HepG2 (cell line): ENCODE measurements around the gene PDCD2L. TPM values are rescaled to one million over a fixed set of nuclear protein-coding genes. Genes with fewer than 3 reads are reported as not detected.

ENCODE experiments used
- ATAC-seq: fragments of 200-7000 bp; cut with Tn5 transposase; 3 replicates; pipeline ENCODE4 v1.9.1; 2020; ENCODE audit warnings: mild to moderate bottlenecking, moderate library complexity
- BruUV-seq: library from RNA; stranded (reverse); fragments of 400-500 nt; replicated peaks from 2 replicates; lab custom pipeline; 2021; lab: Mats Ljungman, UMichigan
- CTCF ChIA-PET: fragments of 300-600 bp; formaldehyde crosslinking; extraction: SDS; loops from one replicate; lab custom pipeline; 2021; ENCODE audit warnings: low total read pairs, inconsistent platforms, low intra/inter-chr PET ratio; lab: Yijun Ruan, JAX
- POLR2A ChIA-PET: fragments of 350-600 bp; sonication (Branson Sonifier 250); formaldehyde crosslinking; loops from one replicate; lab custom pipeline; 2020; ENCODE audit warnings: antibody characterized with exemption, inconsistent platforms; lab: Yijun Ruan, JAX
- DNase-seq: peaks from one replicate; pipeline ENCODE4 v3.0.0-alpha.2; 2015; ENCODE audit warnings: low spot score
- FAIRE-seq: peaks from 3 replicates; lab custom pipeline; 2011; peaks lifted over from hg19 to GRCh38; lab: Jason Lieb, UNC
- H2AFZ ChIP-seq: one replicate; pipeline ENCODE4 v1.6.1; 2011; ENCODE audit warnings: low read length, inconsistent platforms
- H3K27ac ChIP-seq: fragments of 300-600 bp; 3 replicates; pipeline ENCODE4 v1.8.0; 2011; ENCODE audit warnings: mixed run types, mild to moderate bottlenecking, mixed read lengths, low read length, inconsistent platforms; ENCODE audit not compliant: insufficient read depth; ENCODE audit errors: extremely low read length
- H3K27me3 ChIP-seq, 2 experiments: fragments of 200-600 bp in 1 of 2; 2 replicates in 1 of 2; 3 replicates in 1 of 2; pipeline versions ENCODE4 v1.6.0 to v1.8.0; 2011; ENCODE audit warnings: low read length in 2 of 2, mild to moderate bottlenecking in 2 of 2, moderate library complexity in 2 of 2, inconsistent platforms in 1 of 2; ENCODE audit not compliant: insufficient read depth in 2 of 2, control insufficient read depth in 1 of 2
- H3K36me3 ChIP-seq, 2 experiments: fragments of 200-600 bp in 1 of 2; replicated peaks in 1 of 2; 2 replicates in 1 of 2; 3 replicates in 1 of 2; pipeline versions ENCODE4 v1.5.1 to v1.8.0; 2011; ENCODE audit warnings: low read length in 2 of 2, inconsistent platforms in 1 of 2; ENCODE audit not compliant: insufficient read depth in 2 of 2, control insufficient read depth in 1 of 2
- H3K4me1 ChIP-seq: 2 replicates; pipeline ENCODE4 v1.5.1; 2012; ENCODE audit warnings: low read length, inconsistent platforms; ENCODE audit not compliant: insufficient read depth
- H3K4me2 ChIP-seq: 2 replicates; pipeline ENCODE4 v1.6.0; 2011; ENCODE audit warnings: low read depth, low read length, inconsistent platforms
- H3K4me3 ChIP-seq, 3 experiments: fragments of 200-600 bp in 1 of 3; sonication (generic), shearing (Covaris generic) in 1 of 3; replicated peaks in 1 of 3; 2 replicates each; pipeline ENCODE4 v1.5.1; 2011 to 2016; ENCODE audit warnings: low read length in 3 of 3, inconsistent platforms in 2 of 3, low read depth in 2 of 3, mild to moderate bottlenecking in 2 of 3, control low read depth in 1 of 3, mixed read lengths in 1 of 3; ENCODE audit not compliant: insufficient read depth in 1 of 3
- H3K79me2 ChIP-seq: one replicate; pipeline ENCODE4 v1.6.1; 2011; ENCODE audit warnings: low read length, inconsistent platforms; ENCODE audit not compliant: insufficient read depth
- H3K9ac ChIP-seq: 2 replicates; pipeline ENCODE4 v1.6.0; 2011; ENCODE audit warnings: mild to moderate bottlenecking, low read depth, low read length, inconsistent platforms; ENCODE audit not compliant: insufficient read depth
- H3K9me3 ChIP-seq: 2 replicates; pipeline ENCODE4 v1.5.1; 2012; ENCODE audit warnings: mild to moderate bottlenecking, low read length
- H4K20me1 ChIP-seq: 2 replicates; pipeline ENCODE4 v1.6.0; 2011; ENCODE audit warnings: inconsistent platforms, mild to moderate bottlenecking, low read length, moderate library complexity; ENCODE audit not compliant: insufficient read depth
- EHMT2 ChIP-seq: fragments of 200-600 bp; sonication (generic); IDR thresholded peaks from 2 replicates; pipeline ENCODE4 v1.7.0; 2017; ENCODE audit warnings: antibody characterized with exemption, low read depth, low read length, borderline replicate concordance
- GATAD2A ChIP-seq: IDR thresholded peaks from 2 replicates; pipeline ENCODE4 v1.6.1; 2016
- GFI1 ChIP-seq: sonication (generic); formaldehyde crosslinking; IDR thresholded peaks from 2 replicates; pipeline ENCODE4 v1.5.0; 2020; ENCODE audit warnings: missing genetic modification reagents, mild to moderate bottlenecking, borderline replicate concordance
- IRF2 ChIP-seq: IDR thresholded peaks from 2 replicates; pipeline ENCODE4 v1.6.1; 2018; ENCODE audit warnings: missing genetic modification reagents, missing compliant biosample characterization
- NRL ChIP-seq: sonication (generic); formaldehyde crosslinking; IDR thresholded peaks from 2 replicates; pipeline ENCODE4 v1.5.0; 2020; ENCODE audit warnings: missing genetic modification reagents, mild to moderate bottlenecking, moderate library complexity, borderline replicate concordance
- PRPF4 ChIP-seq: fragments of 200-400 bp; formaldehyde crosslinking; IDR thresholded peaks from 2 replicates; pipeline ENCODE4 v1.6.1; 2016; ENCODE audit warnings: low read length, low read depth; ENCODE audit not compliant: poor library complexity, severe bottlenecking
- RBM22 ChIP-seq: fragments of 200-400 bp; formaldehyde crosslinking; optimal IDR thresholded peaks from 2 replicates; pipeline ENCODE3; 2017; ENCODE audit warnings: mild to moderate bottlenecking, low read length, moderate library complexity
- RFX1 ChIP-seq: fragments of 450-650 bp; IDR thresholded peaks from 2 replicates; pipeline ENCODE4 v1.6.1; 2017
- SKI ChIP-seq: fragments of 450-650 bp; IDR thresholded peaks from one replicate; pipeline ENCODE4 v1.6.1; 2018; ENCODE audit warnings: mild to moderate bottlenecking; ENCODE audit not compliant: partially characterized antibody
- SMAD3 ChIP-seq: sonication (generic); formaldehyde crosslinking; IDR thresholded peaks from 2 replicates; pipeline ENCODE4 v1.4.0; 2020; ENCODE audit warnings: missing genetic modification reagents
- SOX6 ChIP-seq, 2 experiments: fragments of 450-650 bp in 1 of 2; sonication (generic) in 1 of 2; formaldehyde crosslinking in 1 of 2; IDR thresholded peaks; 2 replicates each; pipeline versions ENCODE4 v1.4.0 to v1.6.1; 2017 to 2020; ENCODE audit warnings: antibody characterized with exemption in 1 of 2, mild to moderate bottlenecking in 1 of 2, missing genetic modification reagents in 1 of 2
- SUZ12 ChIP-seq: fragments of 150-350 bp; IDR thresholded peaks from 2 replicates; pipeline ENCODE4 v1.6.1; 2014; ENCODE audit warnings: low read depth, low read length
- ZC3H4 ChIP-seq: sonication (generic); formaldehyde crosslinking; IDR thresholded peaks from 2 replicates; pipeline ENCODE4 v1.4.0; 2020; ENCODE audit warnings: missing genetic modification reagents, borderline replicate concordance
- ZNF143 ChIP-seq: sonication (generic); formaldehyde crosslinking; IDR thresholded peaks from 2 replicates; pipeline ENCODE4 v1.4.0; 2020; ENCODE audit warnings: missing genetic modification reagents
- ZNF20 ChIP-seq: sonication (generic); formaldehyde crosslinking; IDR thresholded peaks from 2 replicates; pipeline ENCODE4 v1.4.0; 2020; ENCODE audit warnings: mild to moderate bottlenecking, moderate library complexity, missing genetic modification reagents
- ZNF24 ChIP-seq: fragments of 450-650 bp; IDR thresholded peaks from 2 replicates; pipeline ENCODE4 v1.6.1; 2017; ENCODE audit warnings: antibody characterized with exemption, mild to moderate bottlenecking
- ZNF333 ChIP-seq: sonication (generic); formaldehyde crosslinking; IDR thresholded peaks from 2 replicates; pipeline ENCODE4 v1.4.0; 2020; ENCODE audit warnings: mild to moderate bottlenecking, missing genetic modification reagents, borderline replicate concordance
- ZNF792 ChIP-seq: IDR thresholded peaks from 2 replicates; pipeline ENCODE4 v1.6.1; 2016
- WGBS: methylation state at CpG from one replicate; pipeline ENCODE4 v1.1.6; 2017; ENCODE audit warnings: low lambda C conversion rate; 5-methylcytosine and 5-hydroxymethylcytosine counted together
- in situ Hi-C: cut with HindIII; loops from 2 replicates; pipeline ENCODE4 v1.10.0; 2017; ENCODE audit warnings: low pct_unique_long_range_greater_than_20kb; ENCODE audit not compliant: extremely low pct_ligation_motif_present
- intact Hi-C: fragments of 100-400 bp; cut with micrococcal nuclease; formaldehyde crosslinking; loops from one replicate; pipeline ENCODE4 v1.10.0; 2022; ENCODE audit not compliant: unreplicated experiment
- polyA plus RNA-seq, 8 experiments: library from polyadenylated mRNA; depleted of rRNA in 3 of 8; stranded (reverse) in 7 of 8; unstranded in 1 of 8; fragments of >200 nt; fragmentation: Illumina TruSeq in 4 of 8; extraction: Trizol in 4 of 8; gene quantifications; 2 replicates each; pipeline versions ENCODE4 v1.2.1 to v1.2.3, GENCODE V29; 2011 to 2016; ENCODE audit warnings: low read depth in 4 of 8, missing spikeins in 1 of 8, mixed read lengths in 1 of 8; ENCODE audit not compliant: insufficient read depth in 1 of 8
- total RNA-seq, 5 experiments: library from RNA; depleted of rRNA; stranded (reverse); fragments of >200 nt; fragmentation: Illumina TruSeq; extraction: Trizol; gene quantifications; 2 replicates each; pipeline ENCODE4 v1.2.3, GENCODE V29; 2016; ENCODE audit warnings: low read depth in 1 of 5
- TF ChIP-seq, protein P1 (sequence below), 2 experiments: fragments of 450-650 bp in 1 of 2; sonication (generic) in 1 of 2; formaldehyde crosslinking; IDR thresholded peaks; 2 replicates each; pipeline versions ENCODE4 v1.5.0 to v1.8.0; 2020 to 2022; ENCODE audit warnings: mild to moderate bottlenecking in 1 of 2, missing genetic modification reagents in 1 of 2
- TF ChIP-seq, protein P2 (sequence below): sonication (generic); formaldehyde crosslinking; IDR thresholded peaks from 2 replicates; pipeline ENCODE4 v1.4.0; 2020; ENCODE audit warnings: mild to moderate bottlenecking, missing genetic modification reagents
- TF ChIP-seq, protein P3 (sequence below): sonication (generic); formaldehyde crosslinking; IDR thresholded peaks from 2 replicates; pipeline ENCODE4 v1.9.0; 2021; ENCODE audit warnings: missing genetic modification reagents, borderline replicate concordance

Gene PDCD2L
- total and polyA plus RNA-seq, 2 of the 13 experiments (the other 11 are each of a cell fraction or from before 2014, with no cell fraction given) = 29.3 to 35.2 TPM

DNA sequence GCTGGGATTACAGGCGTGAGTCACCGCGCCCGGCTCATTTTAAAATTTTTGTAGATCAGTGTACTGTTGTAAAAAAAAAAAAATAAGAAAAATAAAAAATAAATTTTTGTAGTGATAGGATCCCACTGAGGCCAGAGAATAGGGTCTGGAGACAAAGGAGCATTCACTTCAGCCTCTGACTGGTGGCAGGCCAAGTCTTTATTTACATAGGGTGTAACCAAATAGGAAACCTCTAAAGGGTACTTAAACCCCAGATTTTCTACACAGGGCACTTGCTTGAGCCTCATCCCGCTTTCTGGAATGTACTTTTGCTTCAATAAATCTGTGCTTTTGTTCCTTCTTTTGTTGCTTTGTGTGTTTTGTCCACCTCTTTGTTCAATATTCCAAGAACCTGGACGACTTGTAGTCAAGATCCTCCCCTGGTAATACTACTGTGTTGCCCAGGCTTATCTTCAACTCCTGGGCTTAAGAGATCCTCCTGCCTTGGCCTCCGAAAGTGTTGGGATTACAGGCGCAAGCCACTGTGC lies 2.1 kb upstream of the PDCD2L start:
- ChIA-PET CTCF (no interaction called here), POLR2A (no interaction called here)
- Histone ChIP-seq H3K79me2 (peaks cover 13% of the 10 kb centered on the region), H3K27me3 (no peaks in the 10 kb centered on the region), H3K9me3 (no peaks in the 10 kb centered on the region), H3K27ac (peak overlapping the region; percentile 30), H3K4me2 (no peak overlapping the region), H4K20me1 (no peaks in the 10 kb centered on the region; the same call in 1 of the 2 replicates), H3K4me3 (no peak overlapping the region), H3K4me1 (peaks cover 23% of the 10 kb centered on the region), H2AFZ (no peak overlapping the region), H3K36me3 (peaks cover 17 to 29% of the 10 kb centered on the region in 2 experiments), H3K9ac (no peak overlapping the region)
- intact Hi-C loops = no loop called here
- FAIRE-seq = peak; percentile 18
- no peak for ATAC-seq
- peak; percentile 60 for DNase-seq
- BruUV-seq = no TSS peak
- in situ Hi-C loops = no loop called here
- WGBS = 77% methylated on average over 8 of the region's 8 CpGs
- no peak for TF ChIP-seq ZNF333
- TF ChIP-seq GATAD2A (CRISPR knock-in tag) = peak; percentile 15; the same call in 1 of the 2 replicates
- TF ChIP-seq RBM22 = peak; percentile 21
- TF ChIP-seq SKI = no peak
- no peak for TF ChIP-seq ZNF24
- TF ChIP-seq SUZ12 = no peak
- TF ChIP-seq SMAD3 (CRISPR knock-in tag) = no peak
- no peak for TF ChIP-seq NRL (CRISPR knock-in tag)
- TF ChIP-seq GFI1 (CRISPR knock-in tag) = peak; percentile 44; the same call in 1 of the 2 replicates
- TF ChIP-seq PRPF4 = no peak
- no peak for TF ChIP-seq RFX1
- TF ChIP-seq, protein P1, sequence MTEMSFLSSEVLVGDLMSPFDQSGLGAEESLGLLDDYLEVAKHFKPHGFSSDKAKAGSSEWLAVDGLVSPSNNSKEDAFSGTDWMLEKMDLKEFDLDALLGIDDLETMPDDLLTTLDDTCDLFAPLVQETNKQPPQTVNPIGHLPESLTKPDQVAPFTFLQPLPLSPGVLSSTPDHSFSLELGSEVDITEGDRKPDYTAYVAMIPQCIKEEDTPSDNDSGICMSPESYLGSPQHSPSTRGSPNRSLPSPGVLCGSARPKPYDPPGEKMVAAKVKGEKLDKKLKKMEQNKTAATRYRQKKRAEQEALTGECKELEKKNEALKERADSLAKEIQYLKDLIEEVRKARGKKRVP (CRISPR knock-in tag; IDR thresholded peaks at IDR 0.05) = no peak
- no peak for TF ChIP-seq ZNF792 (CRISPR knock-in tag)
- no peak for TF ChIP-seq ZNF143 (CRISPR knock-in tag)
- TF ChIP-seq IRF2 (CRISPR knock-in tag) = no peak
- TF ChIP-seq, protein P2, sequence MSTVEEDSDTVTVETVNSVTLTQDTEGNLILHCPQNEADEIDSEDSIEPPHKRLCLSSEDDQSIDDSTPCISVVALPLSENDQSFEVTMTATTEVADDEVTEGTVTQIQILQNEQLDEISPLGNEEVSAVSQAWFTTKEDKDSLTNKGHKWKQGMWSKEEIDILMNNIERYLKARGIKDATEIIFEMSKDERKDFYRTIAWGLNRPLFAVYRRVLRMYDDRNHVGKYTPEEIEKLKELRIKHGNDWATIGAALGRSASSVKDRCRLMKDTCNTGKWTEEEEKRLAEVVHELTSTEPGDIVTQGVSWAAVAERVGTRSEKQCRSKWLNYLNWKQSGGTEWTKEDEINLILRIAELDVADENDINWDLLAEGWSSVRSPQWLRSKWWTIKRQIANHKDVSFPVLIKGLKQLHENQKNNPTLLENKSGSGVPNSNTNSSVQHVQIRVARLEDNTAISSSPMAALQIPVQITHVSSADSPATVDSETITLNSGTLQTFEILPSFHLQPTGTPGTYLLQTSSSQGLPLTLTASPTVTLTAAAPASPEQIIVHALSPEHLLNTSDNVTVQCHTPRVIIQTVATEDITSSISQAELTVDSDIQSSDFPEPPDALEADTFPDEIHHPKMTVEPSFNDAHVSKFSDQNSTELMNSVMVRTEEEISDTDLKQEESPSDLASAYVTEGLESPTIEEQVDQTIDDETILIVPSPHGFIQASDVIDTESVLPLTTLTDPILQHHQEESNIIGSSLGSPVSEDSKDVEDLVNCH (CRISPR knock-in tag) = no peak
- TF ChIP-seq EHMT2 = no peak
- TF ChIP-seq, protein P3, sequence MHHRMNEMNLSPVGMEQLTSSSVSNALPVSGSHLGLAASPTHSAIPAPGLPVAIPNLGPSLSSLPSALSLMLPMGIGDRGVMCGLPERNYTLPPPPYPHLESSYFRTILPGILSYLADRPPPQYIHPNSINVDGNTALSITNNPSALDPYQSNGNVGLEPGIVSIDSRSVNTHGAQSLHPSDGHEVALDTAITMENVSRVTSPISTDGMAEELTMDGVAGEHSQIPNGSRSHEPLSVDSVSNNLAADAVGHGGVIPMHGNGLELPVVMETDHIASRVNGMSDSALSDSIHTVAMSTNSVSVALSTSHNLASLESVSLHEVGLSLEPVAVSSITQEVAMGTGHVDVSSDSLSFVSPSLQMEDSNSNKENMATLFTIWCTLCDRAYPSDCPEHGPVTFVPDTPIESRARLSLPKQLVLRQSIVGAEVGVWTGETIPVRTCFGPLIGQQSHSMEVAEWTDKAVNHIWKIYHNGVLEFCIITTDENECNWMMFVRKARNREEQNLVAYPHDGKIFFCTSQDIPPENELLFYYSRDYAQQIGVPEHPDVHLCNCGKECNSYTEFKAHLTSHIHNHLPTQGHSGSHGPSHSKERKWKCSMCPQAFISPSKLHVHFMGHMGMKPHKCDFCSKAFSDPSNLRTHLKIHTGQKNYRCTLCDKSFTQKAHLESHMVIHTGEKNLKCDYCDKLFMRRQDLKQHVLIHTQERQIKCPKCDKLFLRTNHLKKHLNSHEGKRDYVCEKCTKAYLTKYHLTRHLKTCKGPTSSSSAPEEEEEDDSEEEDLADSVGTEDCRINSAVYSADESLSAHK (CRISPR knock-in tag) = no peak
- TF ChIP-seq ZC3H4 (CRISPR knock-in tag) = no peak
- no peak for TF ChIP-seq SOX6 (IDR thresholded peaks at IDR 0.05)
- 0 out of 2 replicates have a peak, but pooled peaks have one; percentile 37 for TF ChIP-seq SOX6 (CRISPR knock-in tag; IDR thresholded peaks at IDR 0.05)
- peak; percentile 80; the same call in 1 of the 2 replicates for TF ChIP-seq ZNF20 (CRISPR knock-in tag)
